Brain microvascular endothelial cell (primary cell): Measurements from ENCODE around the gene PCDHB5.
"Not testable (repeated sequence)": the region's sequence is repeated elsewhere in the genome, so short reads cannot be mapped to it uniquely, and the experiment has no call there.

Source experiments
- DNase-seq: peaks from one replicate; pipeline ENCODE4 v3.0.0-alpha.2; 2020
- H3K27ac ChIP-seq: fragments of 250-450 bp; sonication (Bioruptor Pico); 2 replicates; pipeline ENCODE4 v1.5.1; 2020; ENCODE audit warnings: mild to moderate bottlenecking, moderate library complexity
- H3K27me3 ChIP-seq: fragments of 250-450 bp; sonication (Bioruptor Pico); replicated peaks from 2 replicates; pipeline ENCODE4 v1.5.1; 2020; ENCODE audit warnings: mild to moderate bottlenecking
- H3K36me3 ChIP-seq: fragments of 250-450 bp; sonication (Bioruptor Pico); replicated peaks from 2 replicates; pipeline ENCODE4 v1.5.1; 2020; ENCODE audit warnings: mild to moderate bottlenecking
- H3K4me3 ChIP-seq: 2 replicates; pipeline ENCODE4 v1.5.1; 2011; ENCODE audit warnings: low read depth, mild to moderate bottlenecking, control low read depth, low read length, moderate library complexity
- in situ Hi-C: cut with HindIII; loops from 2 replicates; pipeline ENCODE4 v1.10.0; 2017; ENCODE audit warnings: low sequenced_read_pairs, low pct_ligation_motif_present
- TF ChIP-seq, protein P1 (sequence below): IDR thresholded peaks from 2 replicates; pipeline ENCODE4 v1.5.1; 2011; ENCODE audit warnings: low read depth, mild to moderate bottlenecking, moderate library complexity, low read length, control low read depth, inconsistent platforms; ENCODE audit errors: missing control alignments

Gene PCDHB5

GRCh38 chr5:141101059-141101458 is 33.9 kb upstream of the PCDHB5 start:
- TF ChIP-seq, protein P1, sequence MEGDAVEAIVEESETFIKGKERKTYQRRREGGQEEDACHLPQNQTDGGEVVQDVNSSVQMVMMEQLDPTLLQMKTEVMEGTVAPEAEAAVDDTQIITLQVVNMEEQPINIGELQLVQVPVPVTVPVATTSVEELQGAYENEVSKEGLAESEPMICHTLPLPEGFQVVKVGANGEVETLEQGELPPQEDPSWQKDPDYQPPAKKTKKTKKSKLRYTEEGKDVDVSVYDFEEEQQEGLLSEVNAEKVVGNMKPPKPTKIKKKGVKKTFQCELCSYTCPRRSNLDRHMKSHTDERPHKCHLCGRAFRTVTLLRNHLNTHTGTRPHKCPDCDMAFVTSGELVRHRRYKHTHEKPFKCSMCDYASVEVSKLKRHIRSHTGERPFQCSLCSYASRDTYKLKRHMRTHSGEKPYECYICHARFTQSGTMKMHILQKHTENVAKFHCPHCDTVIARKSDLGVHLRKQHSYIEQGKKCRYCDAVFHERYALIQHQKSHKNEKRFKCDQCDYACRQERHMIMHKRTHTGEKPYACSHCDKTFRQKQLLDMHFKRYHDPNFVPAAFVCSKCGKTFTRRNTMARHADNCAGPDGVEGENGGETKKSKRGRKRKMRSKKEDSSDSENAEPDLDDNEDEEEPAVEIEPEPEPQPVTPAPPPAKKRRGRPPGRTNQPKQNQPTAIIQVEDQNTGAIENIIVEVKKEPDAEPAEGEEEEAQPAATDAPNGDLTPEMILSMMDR = no peak
- Histone ChIP-seq H3K4me3 (no peak overlapping the region), H3K27me3 (no peaks in the 10 kb centered on the region), H3K27ac (no peak overlapping the region), H3K36me3 (no peaks in the 10 kb centered on the region)
- in situ Hi-C loops = no loop called here
- DNase-seq = no peak

DNA sequence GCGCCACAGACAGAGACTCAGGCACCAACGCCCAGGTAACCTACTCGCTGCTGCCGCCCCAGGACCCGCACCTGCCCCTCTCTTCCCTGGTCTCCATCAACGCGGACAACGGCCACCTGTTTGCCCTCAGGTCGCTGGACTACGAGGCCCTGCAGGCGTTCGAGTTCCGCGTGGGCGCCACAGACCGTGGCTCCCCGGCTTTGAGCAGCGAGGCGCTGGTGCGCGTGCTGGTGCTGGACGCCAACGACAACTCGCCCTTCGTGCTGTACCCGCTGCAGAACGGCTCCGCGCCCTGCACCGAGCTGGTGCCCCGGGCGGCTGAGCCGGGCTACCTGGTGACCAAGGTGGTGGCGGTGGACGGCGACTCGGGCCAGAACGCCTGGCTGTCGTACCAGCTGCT is 32.9 kb upstream of the PCDHB5 start:
- H3K27ac ChIP-seq, H3K4me3 ChIP-seq, in situ Hi-C loops, H3K36me3 ChIP-seq, H3K27me3 ChIP-seq, DNase-seq: not testable (repeated sequence)

GRCh38 chr5:141102471-141102870 is 32.5 kb upstream of the PCDHB5 start:
- H3K27ac ChIP-seq, H3K27me3 ChIP-seq, H3K4me3 ChIP-seq, H3K36me3 ChIP-seq, in situ Hi-C loops, DNase-seq: not testable (repeated sequence)

- H3K27ac ChIP-seq = no peak overlapping the region
- no peak overlapping the region for H3K4me3 ChIP-seq
- H3K27me3 ChIP-seq = no peaks in the 10 kb centered on the region
- in situ Hi-C loops = no loop called here
- DNase-seq = no peak
- TF ChIP-seq, protein P1 = no peak
- no peaks in the 10 kb centered on the region for H3K36me3 ChIP-seq
Measured at GRCh38 chr5:141105350-141105749, 29.7 kb upstream of the PCDHB5 start.

GRCh38 chr5:141119250-141119649 is 15.8 kb upstream of the PCDHB5 start:
- no peak overlapping the region for H3K27ac ChIP-seq
- TF ChIP-seq, protein P1 = no peak
- H3K27me3 ChIP-seq = no peaks in the 10 kb centered on the region
- in situ Hi-C loops = no loop called here
- H3K4me3 ChIP-seq = no peak overlapping the region
- H3K36me3 ChIP-seq = no peaks in the 10 kb centered on the region
- DNase-seq = no peak

GRCh38 chr5:141121563-141121962 is 13.4 kb upstream of the PCDHB5 start, which contains the start of gene PCDHB4:
TSS of gene PCDHB4 (plus strand) at chr5:141121818. CDS start at chr5:141121999, 181 bp downstream.
- no peaks in the 10 kb centered on the region for H3K36me3 ChIP-seq
- in situ Hi-C loops = no loop called here
- no peak for DNase-seq

DNA sequence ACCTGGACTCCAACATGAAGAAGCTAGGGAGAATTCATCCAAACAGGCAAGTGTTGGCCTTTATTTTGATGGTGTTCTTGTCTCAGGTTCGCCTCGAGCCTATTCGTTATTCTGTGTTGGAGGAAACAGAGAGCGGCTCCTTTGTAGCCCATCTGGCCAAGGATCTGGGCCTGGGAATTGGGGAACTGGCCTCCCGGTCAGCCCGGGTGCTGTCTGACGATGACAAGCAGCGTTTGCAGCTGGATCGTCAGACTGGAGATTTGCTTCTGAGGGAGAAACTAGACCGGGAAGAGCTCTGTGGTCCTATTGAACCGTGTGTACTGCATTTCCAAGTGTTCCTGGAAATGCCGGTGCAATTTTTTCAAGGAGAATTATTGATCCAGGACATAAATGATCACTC is 13.0 kb upstream of the PCDHB5 start:
- TF ChIP-seq, protein P1 = no peak
- no peak for DNase-seq
- Histone ChIP-seq H3K36me3 (no peaks in the 10 kb centered on the region), H3K27ac (no peak overlapping the region), H3K4me3 (no peak overlapping the region), H3K27me3 (no peaks in the 10 kb centered on the region)
- in situ Hi-C loops = no loop called here

More at GRCh38 chr5:141121563-141121962, 13.4 kb upstream of the PCDHB5 start, which contains the start of gene PCDHB4:
- H3K27me3 ChIP-seq = no peaks in the 10 kb centered on the region
- TF ChIP-seq, protein P1 = no peak
- no peak within 1 kb of the TSS for H3K27ac ChIP-seq
- H3K4me3 ChIP-seq = no peak within 1 kb of the TSS

DNA sequence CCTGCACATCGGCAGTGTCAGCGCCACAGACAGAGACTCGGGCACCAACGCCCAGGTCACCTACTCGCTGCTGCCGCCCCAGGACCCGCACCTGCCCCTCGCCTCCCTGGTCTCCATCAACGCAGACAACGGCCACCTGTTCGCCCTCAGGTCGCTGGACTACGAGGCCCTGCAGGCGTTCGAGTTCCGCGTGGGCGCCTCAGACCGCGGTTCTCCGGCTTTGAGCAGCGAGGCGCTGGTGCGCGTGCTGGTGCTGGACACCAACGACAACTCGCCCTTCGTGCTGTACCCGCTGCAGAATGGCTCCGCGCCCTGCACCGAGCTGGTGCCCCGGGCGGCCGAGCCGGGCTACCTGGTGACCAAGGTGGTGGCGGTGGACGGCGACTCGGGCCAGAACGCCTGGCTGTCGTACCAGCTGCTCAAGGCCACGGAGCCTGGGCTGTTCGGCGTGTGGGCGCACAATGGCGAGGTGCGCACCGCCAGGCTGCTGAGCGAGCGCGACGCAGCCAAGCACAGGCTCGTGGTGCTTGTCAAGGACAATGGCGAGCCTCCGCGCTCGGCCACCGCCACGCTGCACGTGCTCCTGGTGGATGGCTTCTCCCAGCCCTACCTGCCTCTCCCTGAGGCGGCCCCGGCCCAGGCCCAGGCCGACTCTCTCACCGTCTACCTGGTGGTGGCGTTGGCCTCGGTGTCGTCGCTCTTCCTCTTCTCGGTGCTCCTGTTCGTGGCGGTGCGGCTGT is 11.4 kb upstream of the PCDHB5 start:
- H3K27me3 ChIP-seq, H3K36me3 ChIP-seq, H3K4me3 ChIP-seq, DNase-seq, H3K27ac ChIP-seq, in situ Hi-C loops: not testable (repeated sequence)
